Esophagus muscularis mucosa (tissue), 4 donors: Measurements from ENCODE around the gene NAPA. TPM values are rescaled to one million over a fixed set of nuclear protein-coding genes. Genes with fewer than 3 reads are reported as not detected.

Source experiments
- DNase-seq: peaks from one replicate; pipeline ENCODE4 v3.0.0-alpha.2; 2017; ENCODE audit errors: extremely low spot score
- H3K27ac ChIP-seq, 4 donors: fragments of 200-600 bp; sonication (generic); replicated peaks in 1 of 4; 1 replicate in 3 of 4; 2 replicates in 1 of 4; pipeline ENCODE4 v1.5.1; 2016 to 2019; ENCODE audit warnings: mild to moderate bottlenecking in 1 of 4
- H3K27me3 ChIP-seq, 4 donors: fragments of 200-600 bp; sonication (generic); one replicate each; pipeline versions ENCODE4 v1.5.1 to v1.6.0; 2016 to 2019
- H3K36me3 ChIP-seq, 4 donors: fragments of 200-600 bp; sonication (generic); one replicate each; pipeline ENCODE4 v1.5.1; 2016 to 2019
- H3K4me1 ChIP-seq, 4 donors: fragments of 200-600 bp; sonication (generic); one replicate each; pipeline ENCODE4 v1.5.1; 2016 to 2019
- H3K4me3 ChIP-seq, 4 donors: fragments of 200-600 bp; sonication (generic); 1 replicate in 2 of 4; 2 replicates in 2 of 4; pipeline ENCODE4 v1.5.1; 2016 to 2019; ENCODE audit warnings: mild to moderate bottlenecking in 4 of 4, moderate library complexity in 1 of 4
- H3K9me3 ChIP-seq, 4 donors: fragments of 200-600 bp; sonication (generic); 1 replicate in 3 of 4; 2 replicates in 1 of 4; pipeline ENCODE4 v1.5.1; 2016 to 2019
- EP300 ChIP-seq: sonication (generic); formaldehyde crosslinking; IDR thresholded peaks from one replicate; pipeline ENCODE4 v1.6.1; 2017; ENCODE audit warnings: antibody characterized with exemption
- POLR2A ChIP-seq: fragments of 450-650 bp; IDR thresholded peaks from one replicate; pipeline ENCODE4 v1.6.1; 2017; ENCODE audit warnings: antibody characterized with exemption, moderate library complexity, mild to moderate bottlenecking, low read depth
- POLR2AphosphoS5 ChIP-seq, 2 donors: sonication (generic); formaldehyde crosslinking; IDR thresholded peaks; one replicate each; pipeline ENCODE4 v1.6.1; 2017; ENCODE audit warnings: antibody characterized with exemption in 2 of 2
- WGBS: methylation state at CpG from one replicate; pipeline ENCODE4 v1.1.5; 2018; 5-methylcytosine and 5-hydroxymethylcytosine counted together
- intact Hi-C: fragments of 100-400 bp; cut with DNase I; formaldehyde crosslinking; loops from one replicate; pipeline ENCODE4 v1.15.1; 2023
- total RNA-seq, 4 donors: library from RNA; depleted of rRNA; stranded (reverse); fragments of >200 nt; gene quantifications; one replicate each; pipeline versions ENCODE4 v1.1.0 to v1.2.1, GENCODE V29; 2016
- TF ChIP-seq, protein P1 (sequence below), 3 experiments: fragments of 200-600 bp in 2 of 3; fragments of 450-650 bp in 1 of 3; sonication (generic) in 2 of 3; IDR thresholded peaks; one replicate each; pipeline ENCODE4 v1.5.1; 2017 to 2019; ENCODE audit warnings: antibody characterized with exemption in 3 of 3, mild to moderate bottlenecking in 2 of 3, moderate library complexity in 1 of 3

Gene NAPA
- total RNA-seq, 4 donors from 2014 or later = 109 to 164 (median 148) TPM

- peaks cover 10 to 29% (median 27%) of the 10 kb centered on the region in 4 donors for H3K4me1 ChIP-seq
- no peak overlapping the region for H3K27ac ChIP-seq
- peaks cover 0 to 3% (median 0%) of the 10 kb centered on the region in 4 donors for H3K36me3 ChIP-seq
- no peak for TF ChIP-seq POLR2AphosphoS5 (IDR thresholded peaks at IDR 0.05)
- TF ChIP-seq, protein P1, sequence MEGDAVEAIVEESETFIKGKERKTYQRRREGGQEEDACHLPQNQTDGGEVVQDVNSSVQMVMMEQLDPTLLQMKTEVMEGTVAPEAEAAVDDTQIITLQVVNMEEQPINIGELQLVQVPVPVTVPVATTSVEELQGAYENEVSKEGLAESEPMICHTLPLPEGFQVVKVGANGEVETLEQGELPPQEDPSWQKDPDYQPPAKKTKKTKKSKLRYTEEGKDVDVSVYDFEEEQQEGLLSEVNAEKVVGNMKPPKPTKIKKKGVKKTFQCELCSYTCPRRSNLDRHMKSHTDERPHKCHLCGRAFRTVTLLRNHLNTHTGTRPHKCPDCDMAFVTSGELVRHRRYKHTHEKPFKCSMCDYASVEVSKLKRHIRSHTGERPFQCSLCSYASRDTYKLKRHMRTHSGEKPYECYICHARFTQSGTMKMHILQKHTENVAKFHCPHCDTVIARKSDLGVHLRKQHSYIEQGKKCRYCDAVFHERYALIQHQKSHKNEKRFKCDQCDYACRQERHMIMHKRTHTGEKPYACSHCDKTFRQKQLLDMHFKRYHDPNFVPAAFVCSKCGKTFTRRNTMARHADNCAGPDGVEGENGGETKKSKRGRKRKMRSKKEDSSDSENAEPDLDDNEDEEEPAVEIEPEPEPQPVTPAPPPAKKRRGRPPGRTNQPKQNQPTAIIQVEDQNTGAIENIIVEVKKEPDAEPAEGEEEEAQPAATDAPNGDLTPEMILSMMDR (IDR thresholded peaks at IDR 0.05) = no peak
- no peak for TF ChIP-seq POLR2A
- TF ChIP-seq EP300 = no peak
- no peak for DNase-seq
- peaks cover 0 to 87% (median 25%) of the 10 kb centered on the region in 4 donors for H3K27me3 ChIP-seq
- WGBS = 9% methylated on average over 15 of the region's 22 CpGs
- H3K4me3 ChIP-seq = no peak overlapping the region
- no peaks in the 10 kb centered on the region for H3K9me3 ChIP-seq
- intact Hi-C loops = no loop called here
Observed at GRCh38 chr19:47445937-47446402, 68.9 kb downstream of the NAPA start.

DNA sequence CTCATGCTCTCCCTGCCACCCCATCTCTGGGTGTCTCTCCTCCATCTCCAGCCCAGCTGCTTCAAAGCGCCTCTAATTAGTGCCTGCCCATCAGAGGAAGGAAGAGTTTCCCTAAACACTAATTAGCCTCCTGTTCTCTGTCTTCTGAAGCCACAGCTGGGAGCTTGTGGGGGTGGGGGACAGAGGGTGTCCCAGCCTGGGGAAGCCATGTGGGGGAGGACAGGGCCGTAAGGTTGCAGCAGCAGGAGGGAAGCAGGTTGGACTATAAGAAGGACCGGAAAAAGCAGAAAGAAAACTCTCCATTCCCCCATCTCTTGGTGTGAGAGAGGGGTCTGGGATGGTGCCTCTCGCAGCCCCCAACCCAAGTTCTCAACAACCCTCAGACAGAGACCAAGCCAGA is 69.3 kb downstream of the NAPA start:
- Histone ChIP-seq H3K4me3 (no peak overlapping the region), H3K27ac (no peak overlapping the region), H3K9me3 (no peaks in the 10 kb centered on the region), H3K4me1 (peaks cover 10 to 29% (median 27%) of the 10 kb centered on the region in 4 donors), H3K36me3 (peaks cover 0 to 3% (median 0%) of the 10 kb centered on the region in 4 donors), H3K27me3 (peaks cover 0 to 86% (median 25%) of the 10 kb centered on the region in 4 donors)
- TF ChIP-seq, protein P1 (IDR thresholded peaks at IDR 0.05) = no peak
- TF ChIP-seq POLR2AphosphoS5 (IDR thresholded peaks at IDR 0.05) (no peak), EP300 (no peak), POLR2A (no peak)
- intact Hi-C loops = no loop called here
- no peak for DNase-seq
- WGBS = 51% methylated on average over 4 of the region's 4 CpGs

GRCh38 chr19:47444388-47444821 is 70.5 kb downstream of the NAPA start:
- intact Hi-C loops = no loop called here
- 33% methylated on average over 9 of the region's 22 CpGs for WGBS
- peaks cover 10 to 29% (median 27%) of the 10 kb centered on the region in 4 donors for H3K4me1 ChIP-seq
- no peaks in the 10 kb centered on the region for H3K9me3 ChIP-seq
- H3K27me3 ChIP-seq = peaks cover 0 to 78% (median 25%) of the 10 kb centered on the region in 4 donors
- no peak overlapping the region for H3K4me3 ChIP-seq
- H3K27ac ChIP-seq = no peak overlapping the region
- DNase-seq = no peak
- TF ChIP-seq, protein P1 (IDR thresholded peaks at IDR 0.05) = no peak
- TF ChIP-seq EP300 (no peak), POLR2A (no peak), POLR2AphosphoS5 (IDR thresholded peaks at IDR 0.05) (no peak)
- H3K36me3 ChIP-seq = no peaks in the 10 kb centered on the region

DNA sequence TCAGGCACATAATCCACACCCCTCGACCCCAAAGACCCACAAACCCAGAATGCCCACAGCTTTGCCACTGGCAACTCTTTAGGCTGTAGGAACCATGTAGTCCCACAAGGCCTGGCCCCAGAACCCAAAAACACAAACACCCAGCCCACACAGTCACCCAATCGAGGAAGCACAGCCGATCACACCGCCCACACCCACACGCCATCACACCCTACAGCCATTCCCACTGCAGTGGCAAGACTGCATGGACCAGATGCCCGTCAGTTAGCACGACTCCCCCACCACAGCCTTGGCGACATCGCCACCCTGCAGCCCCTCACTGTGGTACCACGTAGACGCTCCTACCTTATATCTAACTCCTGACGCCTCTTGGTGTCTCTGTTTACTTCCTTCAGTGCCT is 71.5 kb downstream of the NAPA start:
- no peaks in the 10 kb centered on the region for H3K9me3 ChIP-seq
- H3K36me3 ChIP-seq = no peaks in the 10 kb centered on the region
- DNase-seq = no peak
- intact Hi-C loops = no loop called here
- peaks cover 10 to 29% (median 27%) of the 10 kb centered on the region in 4 donors for H3K4me1 ChIP-seq
- WGBS = 75% methylated on average over 12 of the region's 12 CpGs
- H3K27me3 ChIP-seq = peaks cover 0 to 67% (median 24%) of the 10 kb centered on the region in 4 donors
- no peak overlapping the region for H3K27ac ChIP-seq
- no peak overlapping the region for H3K4me3 ChIP-seq
- no peak for TF ChIP-seq POLR2AphosphoS5 (IDR thresholded peaks at IDR 0.05)
- TF ChIP-seq, protein P1 (IDR thresholded peaks at IDR 0.05) = no peak
- no peak for TF ChIP-seq EP300
- TF ChIP-seq POLR2A = no peak
